ENCODE data around the gene PPP1R12C.
"Not testable (repeated sequence)": the region's sequence is repeated elsewhere in the genome, so short reads cannot be mapped to it uniquely, and the experiment has no call there.

The PPP1R12C gene

DNA sequence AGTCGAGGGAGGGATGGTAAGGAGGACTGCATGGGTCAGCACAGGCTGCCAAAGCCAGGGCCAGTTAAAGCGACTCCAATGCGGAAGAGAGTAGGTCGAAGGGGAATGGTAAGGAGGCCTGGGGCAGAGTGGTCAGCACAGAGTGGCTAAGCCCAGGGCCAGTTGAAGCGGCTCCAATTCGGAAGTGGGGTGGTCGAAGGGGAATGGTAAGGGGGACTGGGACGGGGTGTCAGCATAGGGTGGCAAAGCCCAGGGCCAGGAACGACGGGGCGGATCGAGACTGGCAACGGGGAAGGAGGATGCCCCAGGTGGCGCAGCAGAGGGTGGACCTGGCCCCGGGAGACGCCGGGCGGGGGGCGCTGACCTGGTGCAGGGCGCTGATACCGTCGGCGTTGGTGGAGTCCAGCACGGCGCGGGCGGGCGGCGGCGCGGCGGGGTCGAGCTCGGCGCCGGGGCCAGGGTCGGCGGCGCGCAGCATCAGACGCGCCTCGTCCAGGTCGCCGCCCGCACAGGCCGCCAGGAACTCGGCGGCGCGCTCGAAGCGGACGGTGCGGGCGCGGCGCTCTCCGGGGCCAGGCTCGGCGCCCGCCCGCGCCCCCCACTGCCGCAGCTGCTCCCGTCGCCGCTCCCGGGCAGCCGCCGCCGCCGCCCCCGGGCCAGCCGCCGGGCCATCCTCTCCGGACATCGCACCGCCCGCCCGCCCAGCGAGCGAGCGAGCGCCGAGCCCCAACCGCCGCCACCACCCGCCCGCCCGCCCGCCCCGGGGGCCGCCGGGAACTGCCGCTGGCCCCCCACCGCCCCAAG is at the start of gene PPP1R12C:
Gene PPP1R12C (minus strand): TSS at position 779 of the 804 bp plus-strand sequence. CDS start 94 bp downstream, at position 685.
- DNase-seq = no peak

GRCh38 chr19:55166530-55167268 is 49.3 kb upstream of the PPP1R12C start, which contains the start of gene DNAAF3:
DNAAF3 (minus strand) TSS chr19:55166613; CDS start chr19:55166413, 200 bp downstream.
- DNase-seq = peak; percentile 97

GRCh38 chr19:55165952-55166529 is 48.6 kb upstream of the PPP1R12C start:
- DNase-seq = peak; percentile 59

DNA sequence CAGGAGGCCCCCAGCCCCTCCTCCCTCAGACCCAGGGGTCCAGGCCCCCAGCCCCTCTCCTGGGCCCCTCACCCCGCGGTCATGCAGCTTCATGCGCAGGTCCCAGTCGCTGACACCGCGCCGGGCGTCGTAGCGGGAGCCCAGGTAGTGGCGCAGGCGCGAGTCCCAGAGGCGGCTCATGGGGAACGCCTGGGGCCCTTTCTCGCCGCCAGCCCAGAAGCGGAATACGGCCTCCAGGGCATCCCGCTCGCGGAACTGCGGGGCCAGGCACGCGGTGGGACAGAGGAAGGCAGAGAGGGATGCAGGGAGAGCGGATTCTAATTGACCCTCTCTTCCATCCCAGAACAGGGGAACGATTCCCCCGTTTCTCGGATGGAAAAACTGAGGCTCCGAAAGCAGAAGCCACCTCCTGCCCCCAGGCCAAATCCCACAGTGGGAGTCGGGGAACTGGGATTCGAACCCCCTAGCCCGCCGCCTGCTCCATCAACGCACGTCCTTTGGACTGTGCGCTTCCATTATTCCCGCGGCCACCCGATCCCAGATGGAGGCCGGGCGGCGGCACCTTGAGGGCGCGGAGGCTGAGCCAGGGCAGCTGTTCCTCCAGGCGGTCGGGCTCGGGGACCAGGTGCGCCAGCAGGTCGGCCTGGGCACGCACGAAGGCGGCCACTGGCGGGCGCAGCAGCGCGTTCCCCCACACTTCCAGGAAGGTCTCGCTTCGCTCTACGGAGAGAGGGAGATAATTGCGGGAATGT is 44.3 kb upstream of the PPP1R12C start:
- DNase-seq = no peak

DNA sequence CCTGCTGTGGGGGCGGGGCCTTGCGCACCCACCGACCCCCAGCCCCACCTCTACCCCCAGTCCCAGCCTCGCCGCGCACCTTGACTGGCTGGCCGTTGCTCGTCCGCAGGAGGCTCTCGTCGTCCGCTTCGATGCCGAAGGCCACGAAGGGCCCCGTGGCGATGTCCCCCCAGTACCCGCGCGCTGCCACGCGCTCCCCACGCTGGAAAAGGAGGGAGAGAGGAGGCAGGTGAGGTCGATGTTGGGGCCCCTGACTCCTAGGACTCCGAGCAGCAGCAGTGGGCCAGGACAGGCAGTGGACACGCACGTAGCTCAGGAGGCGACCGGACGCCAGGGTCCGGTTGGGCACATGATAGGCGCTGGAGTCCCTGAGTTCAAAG is 43.5 kb upstream of the PPP1R12C start:
- no peak for DNase-seq

GRCh38 chr19:55160128-55160985 is 42.9 kb upstream of the PPP1R12C start:
- DNase-seq = peak; percentile 91

- DNase-seq = no peak
Observed at GRCh38 chr19:55158848-55159749, 41.7 kb upstream of the PPP1R12C start.

- DNase-seq = no peak
Observed at GRCh38 chr19:55158423-55158822, 41.0 kb upstream of the PPP1R12C start.

DNA sequence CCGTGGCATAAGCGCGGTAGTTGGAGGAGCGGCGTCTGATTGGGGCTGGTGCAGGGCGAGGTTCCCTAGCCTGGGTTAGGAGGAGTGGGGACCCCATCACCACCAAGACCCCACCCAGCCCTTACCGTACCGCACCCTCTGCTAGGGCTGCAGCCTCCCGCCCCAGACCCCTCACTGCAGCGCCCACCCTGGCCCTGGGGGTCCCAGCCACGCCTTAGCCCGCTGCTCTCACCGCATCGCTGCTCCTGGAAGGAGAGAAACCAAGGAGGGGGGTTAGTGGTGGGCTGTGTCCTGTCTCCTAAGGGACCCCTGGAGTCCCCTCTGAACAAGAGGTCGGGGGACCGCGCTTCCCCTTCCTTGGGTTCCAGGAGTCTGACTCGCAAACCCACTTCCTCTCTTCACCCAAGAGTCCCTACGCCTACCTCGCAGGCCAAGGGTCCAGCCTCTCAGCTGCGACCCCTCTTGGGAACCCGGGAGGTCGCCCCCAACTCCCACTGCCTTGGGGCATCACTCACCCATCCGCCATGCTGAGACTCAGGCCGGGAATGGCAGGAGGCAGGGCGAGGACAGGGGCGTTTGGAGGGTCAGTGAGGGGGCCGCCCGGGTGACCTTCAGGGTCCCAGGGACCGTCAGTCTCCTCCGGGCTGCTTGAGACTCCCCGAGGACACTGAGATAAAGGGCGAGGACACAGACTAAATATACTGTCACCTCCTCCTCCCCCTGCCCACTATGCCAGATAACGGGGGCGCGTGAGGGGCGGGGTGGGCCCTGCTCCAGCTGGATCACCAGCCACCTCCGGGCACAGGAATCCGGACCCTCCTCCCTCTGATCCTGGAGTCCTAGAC is 39.8 kb upstream of the PPP1R12C start, which contains the start of gene TNNI3:
Gene TNNI3 (minus strand): TSS at position 669 of the 845 bp plus-strand sequence. CDS start 143 bp downstream, at position 526.
- no peak for DNase-seq

- no peak for DNase-seq
Observed at GRCh38 chr19:55156202-55157063, 39.0 kb upstream of the PPP1R12C start.

- DNase-seq = not testable (repeated sequence)
Observed at GRCh38 chr19:55155784-55156183, 38.3 kb upstream of the PPP1R12C start.

DNA sequence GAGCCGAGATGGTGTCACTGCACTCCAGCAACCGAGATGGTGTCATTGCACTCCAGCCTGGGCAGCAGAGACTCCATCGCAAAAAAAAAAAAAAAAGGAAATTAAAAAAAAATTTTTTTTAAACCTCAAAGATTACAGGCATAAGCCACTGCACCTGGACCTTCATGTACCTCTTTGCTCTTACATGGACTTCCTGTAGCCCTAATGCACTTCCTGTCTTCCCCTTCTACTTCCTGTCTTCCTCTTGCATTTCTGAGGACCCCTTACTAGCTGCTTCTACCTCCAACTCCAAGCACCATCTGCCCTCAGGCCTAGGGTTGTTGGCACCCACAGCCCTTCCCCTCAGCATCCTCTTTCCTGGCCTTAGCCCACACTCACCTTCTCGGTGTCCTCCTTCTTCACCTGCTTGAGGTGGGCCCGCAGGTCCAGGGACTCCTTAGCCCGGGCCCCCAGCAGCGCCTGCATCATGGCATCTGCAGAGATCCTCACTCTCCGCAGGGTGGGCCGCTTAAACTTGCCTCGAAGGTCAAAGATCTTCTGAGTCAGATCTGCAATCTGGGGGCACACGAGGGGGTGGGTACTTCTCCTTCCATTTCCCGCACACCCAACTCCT is 36.3 kb upstream of the PPP1R12C start:
- no peak for DNase-seq

DNA sequence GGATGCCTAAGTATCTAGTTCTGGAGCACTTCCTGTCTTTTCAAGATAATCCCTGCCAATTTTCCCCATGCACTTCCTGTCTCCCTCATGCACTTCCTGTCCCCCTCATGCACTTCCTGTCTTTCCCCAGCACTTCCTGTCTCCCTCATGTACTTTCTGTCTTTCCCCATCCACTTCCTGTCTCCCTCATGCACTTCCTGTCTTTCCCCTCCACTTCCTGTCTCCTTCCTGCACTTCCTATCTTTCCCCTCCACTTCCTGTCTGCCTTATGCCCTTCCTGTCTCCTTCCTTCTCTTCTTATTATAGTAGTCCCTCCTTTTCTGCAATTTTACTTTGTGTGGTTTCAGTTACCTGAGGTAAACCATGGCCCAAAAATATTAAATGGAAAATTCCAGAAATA is 34.6 kb upstream of the PPP1R12C start:
- peak; percentile 30 for DNase-seq

- no peak for DNase-seq
Observed at GRCh38 chr19:55149078-55150003, 31.9 kb upstream of the PPP1R12C start, which contains the start of gene TNNT1. TNNT1 (minus strand) TSS chr19:55149206; CDS start chr19:55147157, 2,049 bp downstream.

DNA sequence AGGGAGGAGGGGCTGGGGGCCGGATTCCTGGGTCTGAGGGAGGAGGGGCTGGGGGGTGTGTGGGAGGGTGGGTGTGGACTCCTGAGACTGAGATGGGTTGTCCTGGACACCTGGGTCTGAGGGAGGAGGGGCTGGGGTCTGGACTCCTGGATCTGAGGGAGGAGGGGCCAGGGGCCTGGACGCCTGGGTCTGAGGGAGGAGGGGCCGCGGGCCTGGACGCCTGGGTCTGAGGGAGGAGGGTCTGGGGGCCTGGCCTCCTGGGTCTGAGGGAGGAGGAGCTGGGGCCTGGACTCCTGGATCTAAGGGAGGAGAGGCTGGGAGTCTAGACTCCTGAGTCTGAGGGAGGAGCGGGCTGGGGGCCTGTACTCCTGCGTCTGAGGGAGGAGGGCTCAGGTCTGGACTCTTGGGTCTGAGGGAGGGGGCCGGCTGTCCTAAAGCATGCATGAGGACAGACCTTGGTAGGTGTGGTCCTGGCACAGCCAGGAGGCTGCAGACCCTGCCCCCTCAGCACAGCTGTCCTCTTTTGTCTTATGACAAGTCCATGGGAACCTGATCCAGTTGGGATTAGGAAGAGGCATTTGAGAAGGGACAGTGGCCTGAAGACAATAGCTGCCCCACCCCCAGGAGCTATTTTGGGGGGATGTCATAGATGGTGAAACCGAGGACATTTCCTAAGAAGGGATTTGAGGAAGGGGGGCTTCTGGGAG is 30.3 kb upstream of the PPP1R12C start:
- no peak for DNase-seq

DNA sequence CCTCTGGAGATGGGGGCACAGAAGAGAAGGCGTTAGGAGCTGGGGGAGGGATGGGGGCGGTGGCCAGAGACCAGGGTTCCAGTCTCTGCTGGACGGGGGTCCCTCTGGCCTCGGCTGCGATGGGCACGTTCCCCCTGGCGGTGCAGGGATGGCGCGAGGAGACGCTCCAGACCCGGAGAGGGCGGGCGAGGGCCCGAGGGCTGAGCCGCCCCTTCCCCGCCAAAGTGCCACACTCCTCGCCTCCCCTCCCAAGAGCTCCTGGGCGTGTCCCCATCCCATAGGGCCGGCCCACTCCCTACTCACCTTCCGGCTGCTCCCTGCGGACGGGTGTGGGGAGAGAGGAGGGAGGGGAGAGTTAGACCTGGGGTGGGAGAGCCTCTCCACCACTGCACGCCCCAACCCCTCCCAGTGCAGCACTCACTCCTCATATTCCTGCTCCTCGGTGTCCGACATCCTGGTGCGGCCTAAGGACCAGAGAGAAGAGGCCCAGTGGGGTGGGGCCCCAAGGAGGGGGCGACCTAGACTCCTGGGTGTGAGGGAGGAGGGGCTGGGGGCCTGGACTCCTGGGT is 29.4 kb upstream of the PPP1R12C start:
- peak; percentile 79 for DNase-seq
